MG63 (cell line): ENCODE data around the gene UBQLN1. TPM values are rescaled to one million over a fixed set of nuclear protein-coding genes. Genes with fewer than 3 reads are reported as not detected.
A peak's percentile ranks its signal among the peaks of the same experiment; 100 is the strongest.
"Not testable (repeated sequence)": the region's sequence is repeated elsewhere in the genome, so short reads cannot be mapped to it uniquely, and the experiment has no call there.

Experiments
- DNase-seq: peaks from one replicate; pipeline ENCODE4 v3.0.0-alpha.2; 2020
- H3K27me3 ChIP-seq: fragments of 250-450 bp; sonication (Bioruptor Pico); 2 replicates; pipeline ENCODE4 v1.5.1; 2020; ENCODE audit warnings: mild to moderate bottlenecking, moderate library complexity
- H3K36me3 ChIP-seq: fragments of 250-450 bp; sonication (Bioruptor Pico); 2 replicates; pipeline ENCODE4 v1.5.1; 2020; ENCODE audit warnings: mild to moderate bottlenecking, moderate library complexity
- H3K4me3 ChIP-seq: fragments of 250-450 bp; sonication (Bioruptor Pico); 2 replicates; pipeline ENCODE4 v1.5.1; 2020; ENCODE audit warnings: mild to moderate bottlenecking, moderate library complexity
- H3K9me3 ChIP-seq: fragments of 250-450 bp; sonication (Bioruptor Pico); 2 replicates; pipeline ENCODE4 v1.5.1; 2020; ENCODE audit warnings: mild to moderate bottlenecking, moderate library complexity
- total RNA-seq: library from RNA; depleted of rRNA; stranded (reverse); fragments of >200 nt; shearing (Covaris generic); gene quantifications from 2 replicates; pipeline ENCODE4 v1.2.3, GENCODE V29; 2014; ENCODE audit warnings: low replicate concordance; rRNA removed

UBQLN1 gene
- total RNA-seq, 1 experiment from 2014 or later = 105 TPM

- no peaks in the 10 kb centered on the region for H3K9me3 ChIP-seq
- no peaks in the 10 kb centered on the region for H3K27me3 ChIP-seq
- H3K36me3 ChIP-seq = no peaks in the 10 kb centered on the region
- peak within 1 kb of the TSS; percentile 65 for H3K4me3 ChIP-seq
- DNase-seq = peak; percentile 75
These were observed 84.6 kb downstream of the UBQLN1 start, which contains the start of gene IDNK for GRCh38 chr9:83622939-83623678. Gene IDNK, plus strand, starts transcription at chr9:83623143. Its CDS starts 29 bp downstream, at chr9:83623172.

GRCh38 chr9:83622433-83622938 is 85.3 kb downstream of the UBQLN1 start:
- Histone ChIP-seq H3K27me3 (no peaks in the 10 kb centered on the region), H3K9me3 (no peaks in the 10 kb centered on the region), H3K4me3 (peak overlapping the region; percentile 65), H3K36me3 (no peaks in the 10 kb centered on the region)
- DNase-seq = no peak

- Histone ChIP-seq H3K36me3 (no peaks in the 10 kb centered on the region), H3K27me3 (no peaks in the 10 kb centered on the region), H3K4me3 (no peak overlapping the region), H3K9me3 (no peaks in the 10 kb centered on the region)
- DNase-seq = no peak
These were observed 86.7 kb downstream of the UBQLN1 start for GRCh38 chr9:83620841-83621636.

GRCh38 chr9:83617299-83617698 is 90.5 kb downstream of the UBQLN1 start:
- H3K4me3 ChIP-seq = no peak overlapping the region
- no peaks in the 10 kb centered on the region for H3K36me3 ChIP-seq
- DNase-seq = no peak
- no peaks in the 10 kb centered on the region for H3K9me3 ChIP-seq
- H3K27me3 ChIP-seq = no peaks in the 10 kb centered on the region

GRCh38 chr9:83613298-83613697 is 94.5 kb downstream of the UBQLN1 start:
- not testable (repeated sequence) for H3K27me3 ChIP-seq, DNase-seq, H3K4me3 ChIP-seq, H3K36me3 ChIP-seq, H3K9me3 ChIP-seq

Other genes starting within 250 kb of the UBQLN1 start
- 1.1 TPM in 1 of 2 replicates, not detected in the other for gene FRMD3, start 169.6 kb downstream of the UBQLN1 start, total RNA-seq
- 1.2 and 4.6 TPM in 2 replicates for gene IDNK, start 84.8 kb downstream of the UBQLN1 start, total RNA-seq
- 0.86 and 18.1 TPM in 2 replicates for gene GKAP1, start 109.8 kb upstream of the UBQLN1 start, total RNA-seq
- 0.69 and 1.8 TPM in 2 replicates for gene KIF27, start 213.5 kb upstream of the UBQLN1 start, total RNA-seq